ENCODE results near the gene ALKBH3.

DNA sequence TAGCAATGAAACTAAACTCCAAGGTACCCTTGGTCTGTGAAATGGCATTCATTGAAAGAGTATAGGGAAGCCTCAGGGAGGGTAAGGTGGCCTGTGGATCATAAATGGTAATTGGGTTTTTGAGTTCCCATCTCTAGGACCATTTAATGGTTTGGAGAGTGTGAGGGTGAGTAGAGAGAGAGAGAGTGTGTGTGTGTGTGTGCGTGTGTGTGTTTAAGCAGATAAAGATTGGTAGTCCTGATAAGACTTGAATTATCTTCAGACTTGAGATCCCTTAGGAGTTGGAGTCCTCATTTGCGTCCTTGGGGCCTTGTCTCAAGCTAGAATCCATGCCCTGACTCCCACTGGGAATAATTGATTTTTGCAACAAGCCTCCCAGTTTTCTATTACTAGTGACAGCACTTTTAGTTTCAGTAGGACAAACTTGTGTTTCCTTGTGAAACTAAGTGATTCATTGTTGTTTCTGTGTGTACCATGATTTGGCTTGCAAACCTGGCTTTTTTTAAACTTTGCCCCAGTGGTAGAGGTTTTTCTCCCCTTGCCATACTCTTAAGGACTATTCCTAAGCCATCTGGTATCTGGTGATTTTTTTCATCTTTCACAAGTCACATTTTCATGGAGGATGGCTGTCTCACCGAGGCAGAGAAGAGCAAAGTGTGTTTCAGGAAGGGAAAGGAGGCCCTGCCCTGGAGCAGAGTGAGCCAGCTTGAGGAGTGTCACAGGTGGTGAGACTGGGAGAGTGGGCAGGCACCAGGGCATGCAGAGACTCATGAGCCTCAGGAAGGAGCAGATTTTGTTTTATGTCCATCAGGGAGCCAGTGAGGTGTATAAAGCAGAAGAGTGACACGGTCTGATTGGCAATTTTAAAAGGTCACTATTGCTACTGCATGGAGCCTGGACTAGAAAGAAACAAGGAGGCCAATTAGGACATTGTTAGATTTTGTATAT, 26.7 kb downstream of the ALKBH3 start:
- TF ChIP-seq, protein P1, sequence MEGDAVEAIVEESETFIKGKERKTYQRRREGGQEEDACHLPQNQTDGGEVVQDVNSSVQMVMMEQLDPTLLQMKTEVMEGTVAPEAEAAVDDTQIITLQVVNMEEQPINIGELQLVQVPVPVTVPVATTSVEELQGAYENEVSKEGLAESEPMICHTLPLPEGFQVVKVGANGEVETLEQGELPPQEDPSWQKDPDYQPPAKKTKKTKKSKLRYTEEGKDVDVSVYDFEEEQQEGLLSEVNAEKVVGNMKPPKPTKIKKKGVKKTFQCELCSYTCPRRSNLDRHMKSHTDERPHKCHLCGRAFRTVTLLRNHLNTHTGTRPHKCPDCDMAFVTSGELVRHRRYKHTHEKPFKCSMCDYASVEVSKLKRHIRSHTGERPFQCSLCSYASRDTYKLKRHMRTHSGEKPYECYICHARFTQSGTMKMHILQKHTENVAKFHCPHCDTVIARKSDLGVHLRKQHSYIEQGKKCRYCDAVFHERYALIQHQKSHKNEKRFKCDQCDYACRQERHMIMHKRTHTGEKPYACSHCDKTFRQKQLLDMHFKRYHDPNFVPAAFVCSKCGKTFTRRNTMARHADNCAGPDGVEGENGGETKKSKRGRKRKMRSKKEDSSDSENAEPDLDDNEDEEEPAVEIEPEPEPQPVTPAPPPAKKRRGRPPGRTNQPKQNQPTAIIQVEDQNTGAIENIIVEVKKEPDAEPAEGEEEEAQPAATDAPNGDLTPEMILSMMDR (IDR thresholded peaks at IDR 0.05) = no peak
- no peak for TF ChIP-seq EZH2phosphoT487 (IDR thresholded peaks at IDR 0.05)
- TF ChIP-seq EZH2 (IDR thresholded peaks at IDR 0.05) = no peak
